HG02885 (cell line): ENCODE measurements around the gene WNT11.

Source experiments
- ATAC-seq: cut with Tn5 transposase; IDR thresholded peaks from one replicate; pipeline ENCODE4 v1.9.1; 2021; ENCODE audit warnings: mild to moderate bottlenecking; ENCODE audit not compliant: unreplicated experiment, poor library complexity

The WNT11 gene

DNA sequence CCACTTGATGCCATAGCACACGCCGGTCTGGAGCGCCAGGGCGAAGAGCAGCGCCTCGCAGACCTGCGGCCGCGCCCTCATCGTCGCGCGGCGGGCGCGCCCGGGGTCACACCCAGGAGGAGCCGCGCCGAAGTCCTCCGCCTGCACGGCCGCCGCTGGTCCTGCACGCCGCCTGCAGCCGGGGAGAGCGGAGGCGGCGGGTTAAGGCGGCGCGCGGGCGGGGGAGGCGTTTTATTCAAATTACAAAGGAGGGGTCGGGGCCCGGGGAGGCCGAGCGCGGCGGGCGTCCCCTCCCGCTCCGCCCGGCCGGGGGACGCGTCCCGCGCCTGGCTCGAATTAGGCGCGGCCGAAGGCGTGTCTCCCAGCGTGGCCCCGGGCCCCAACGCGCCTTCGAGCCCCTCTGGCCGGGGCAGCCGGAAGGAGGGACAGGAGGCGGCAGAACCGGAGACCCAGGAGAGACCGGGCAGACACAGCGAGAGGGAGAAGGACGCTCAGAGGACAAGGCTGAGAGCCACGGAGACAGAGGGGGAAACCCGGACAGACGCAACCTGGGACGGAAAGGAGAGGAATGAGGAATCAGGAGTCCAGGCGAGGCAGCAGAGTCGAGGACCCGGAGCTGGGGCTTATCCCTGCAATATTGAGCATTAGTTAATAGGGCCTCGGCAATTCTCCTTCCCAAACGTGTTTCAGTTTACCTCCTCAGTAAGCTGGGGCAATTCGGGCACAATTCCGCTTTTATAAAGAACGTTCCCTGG is at the start of gene WNT11:
Gene WNT11 (minus strand): TSS at position 176 of the 755 bp plus-strand sequence. CDS start 95 bp downstream, at position 81.
- no peak for ATAC-seq

DNA sequence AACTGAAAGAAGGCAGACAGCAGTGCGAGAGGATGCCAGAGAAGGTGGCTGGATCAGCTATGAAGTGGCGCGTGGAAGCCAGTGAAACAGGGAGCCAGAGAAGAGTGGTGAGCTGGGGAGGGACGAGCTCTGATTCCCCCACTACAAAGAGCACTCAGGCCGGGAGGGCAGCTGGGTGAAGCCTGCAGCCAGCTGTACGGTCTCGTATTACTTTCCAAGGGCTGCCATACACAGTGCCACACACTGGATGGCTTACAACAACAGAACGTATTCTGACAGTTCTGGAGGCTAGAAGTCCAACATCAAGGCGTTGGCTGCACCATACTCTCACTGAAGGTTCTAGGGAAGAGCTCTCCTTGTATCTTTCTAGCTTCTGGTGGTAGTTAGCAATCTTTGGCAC is 47.1 kb upstream of the WNT11 start:
- ATAC-seq, result no peak

DNA sequence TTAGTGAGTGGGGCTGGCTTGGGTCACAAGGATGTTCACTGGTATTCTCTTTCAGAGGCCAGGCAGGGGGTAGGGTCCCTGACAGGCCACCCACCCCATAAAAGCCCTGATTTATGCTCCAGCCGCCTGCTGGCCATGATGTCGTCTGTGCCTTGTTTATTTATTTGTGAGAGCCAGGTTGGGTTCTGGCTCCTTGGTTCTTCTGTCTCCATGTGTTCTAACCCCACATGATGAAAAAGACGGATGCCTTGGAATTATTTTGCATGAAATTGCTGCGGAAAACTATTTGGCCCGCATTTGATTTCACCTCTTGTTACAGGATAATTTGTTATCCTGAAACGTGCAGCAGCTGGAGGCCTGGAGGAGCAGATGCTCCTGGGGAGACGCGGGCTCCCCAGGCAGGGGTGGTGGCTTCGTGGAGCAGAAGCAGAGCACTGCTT is 46.3 kb upstream of the WNT11 start:
- no peak for ATAC-seq

DNA sequence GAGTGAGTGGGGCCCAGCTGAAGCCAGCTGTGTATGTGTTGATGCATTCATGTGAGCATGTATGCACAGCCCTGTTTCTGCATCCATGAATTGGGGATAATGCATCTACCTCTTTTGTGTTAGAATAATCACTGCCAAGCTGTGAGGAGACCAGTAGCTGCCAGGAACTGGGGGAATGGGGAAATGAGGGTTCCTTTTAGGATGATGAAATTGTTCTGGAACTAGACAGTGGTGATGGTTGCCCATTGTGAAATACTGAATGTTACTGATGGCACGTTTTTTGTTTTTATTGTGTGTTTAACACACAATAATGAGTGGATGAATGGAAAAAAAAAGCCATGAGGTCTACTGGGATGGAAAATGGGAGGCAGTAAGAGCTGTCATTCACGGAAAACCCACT is 45.3 kb upstream of the WNT11 start:
- no peak for ATAC-seq

DNA sequence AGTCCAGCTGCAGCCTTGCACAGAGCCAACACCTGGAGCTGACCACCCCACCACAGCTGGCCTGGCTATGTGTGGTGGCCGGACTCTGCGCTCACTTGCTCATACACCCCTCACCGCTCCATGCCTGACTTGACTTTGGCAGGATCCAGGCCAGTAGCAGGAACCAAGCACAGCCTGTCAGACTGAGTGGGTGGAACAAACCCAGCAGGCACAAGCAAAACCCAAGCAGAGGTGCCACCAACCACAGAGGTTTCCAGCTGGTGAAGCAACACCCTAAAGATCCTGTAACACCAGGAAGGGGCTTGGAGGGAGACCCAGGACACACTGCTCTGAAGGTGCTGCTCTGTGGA is 44.9 kb upstream of the WNT11 start:
- no peak for ATAC-seq

DNA sequence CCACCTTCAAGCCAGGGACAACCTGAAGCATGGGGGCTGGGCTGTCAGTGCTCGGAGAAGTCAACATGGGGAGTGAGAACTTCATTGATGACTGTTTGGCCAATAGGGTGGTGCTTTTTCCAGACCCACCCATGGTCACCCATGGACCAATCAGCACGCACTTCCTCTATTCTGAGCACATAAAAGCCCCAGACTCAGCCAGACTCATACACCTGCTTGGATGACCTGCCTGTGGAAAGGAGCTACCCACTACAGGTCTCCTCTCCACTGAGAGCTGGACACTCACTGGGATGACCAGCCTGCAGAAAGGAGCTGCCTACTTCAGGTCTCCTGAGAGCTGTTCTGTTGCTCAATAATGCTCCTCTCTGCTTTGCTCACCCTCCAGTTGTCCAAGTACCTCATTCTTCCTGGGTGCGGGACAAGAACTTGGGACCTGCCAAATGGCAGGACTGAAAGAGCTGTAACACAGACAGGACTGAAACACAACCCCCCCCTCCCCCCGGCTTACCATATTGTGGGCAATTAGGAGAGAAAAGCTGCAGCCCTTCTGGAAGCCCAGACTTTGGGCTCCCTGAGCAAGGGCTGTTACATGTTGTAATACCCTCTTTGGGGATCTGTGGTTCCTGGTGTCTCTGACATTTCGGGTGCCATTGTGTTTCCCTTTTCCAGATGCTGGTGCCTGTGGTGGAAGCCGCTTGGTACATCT is 44.4 kb upstream of the WNT11 start:
- ATAC-seq, result no peak

DNA sequence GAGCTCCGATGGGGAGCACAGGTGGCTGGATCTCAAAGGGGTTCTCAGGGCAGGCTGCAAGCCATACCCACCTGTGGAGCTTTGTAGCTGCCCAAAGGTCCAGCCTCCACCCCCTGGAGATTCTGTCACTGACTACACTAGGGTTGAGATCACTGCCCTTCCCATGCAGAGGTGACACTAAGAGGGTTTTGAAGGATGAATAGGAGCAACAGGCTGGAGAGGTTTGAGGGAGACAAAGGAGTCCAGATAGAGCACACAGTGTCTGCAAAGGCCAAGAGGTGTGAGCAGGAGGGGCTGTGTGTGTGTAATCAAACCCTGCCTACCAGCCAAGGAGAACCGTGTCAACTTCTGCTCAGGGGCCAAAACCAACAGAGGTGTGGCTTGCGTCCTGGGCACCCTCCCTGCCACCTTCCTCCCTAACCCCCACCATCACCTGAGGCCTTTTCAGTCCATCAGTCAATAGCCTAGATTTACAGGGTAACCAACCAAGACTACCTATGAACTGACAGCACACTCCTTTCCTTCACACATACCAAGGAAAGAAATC is 43.0 kb upstream of the WNT11 start:
- ATAC-seq, result no peak

DNA sequence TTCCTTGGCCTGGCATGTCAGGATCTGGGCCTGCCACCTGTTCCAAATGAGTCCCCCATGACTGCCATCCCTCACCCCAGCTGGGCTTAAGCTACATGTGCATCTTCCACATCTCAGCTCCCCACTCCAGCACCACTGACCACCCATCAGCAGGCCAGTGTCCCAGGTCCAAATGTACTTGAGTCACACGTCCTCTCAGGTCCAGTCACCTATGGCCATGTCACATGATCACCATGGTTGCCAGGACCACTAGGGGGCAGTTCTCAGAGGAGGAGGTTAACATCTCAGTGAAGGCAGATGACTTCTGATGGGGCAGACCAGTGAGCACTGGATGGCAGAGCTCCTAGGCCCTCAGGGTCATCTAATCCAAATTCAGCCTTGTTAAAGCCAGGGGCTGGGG is 41.9 kb upstream of the WNT11 start:
- ATAC-seq, result no peak

DNA sequence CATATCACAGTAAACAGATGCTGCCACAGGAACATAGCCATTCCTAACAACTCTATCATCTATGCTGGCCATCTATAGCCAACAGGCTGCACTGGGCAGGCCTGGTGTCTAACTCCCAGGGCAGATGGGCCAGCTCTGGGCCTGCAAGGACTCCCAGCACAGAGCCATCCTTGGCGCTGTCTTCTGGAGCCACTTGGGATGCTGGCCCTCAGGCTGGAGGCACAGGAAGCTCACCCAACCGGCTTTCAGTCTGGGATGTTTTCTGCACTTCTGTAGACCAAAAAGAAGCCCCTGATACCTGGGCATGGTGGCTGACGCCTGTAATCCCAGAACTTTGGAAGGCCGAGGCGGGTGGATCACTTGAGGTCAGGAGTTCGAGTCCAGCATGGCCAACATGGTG is 40.8 kb upstream of the WNT11 start:
- ATAC-seq, result no peak

DNA sequence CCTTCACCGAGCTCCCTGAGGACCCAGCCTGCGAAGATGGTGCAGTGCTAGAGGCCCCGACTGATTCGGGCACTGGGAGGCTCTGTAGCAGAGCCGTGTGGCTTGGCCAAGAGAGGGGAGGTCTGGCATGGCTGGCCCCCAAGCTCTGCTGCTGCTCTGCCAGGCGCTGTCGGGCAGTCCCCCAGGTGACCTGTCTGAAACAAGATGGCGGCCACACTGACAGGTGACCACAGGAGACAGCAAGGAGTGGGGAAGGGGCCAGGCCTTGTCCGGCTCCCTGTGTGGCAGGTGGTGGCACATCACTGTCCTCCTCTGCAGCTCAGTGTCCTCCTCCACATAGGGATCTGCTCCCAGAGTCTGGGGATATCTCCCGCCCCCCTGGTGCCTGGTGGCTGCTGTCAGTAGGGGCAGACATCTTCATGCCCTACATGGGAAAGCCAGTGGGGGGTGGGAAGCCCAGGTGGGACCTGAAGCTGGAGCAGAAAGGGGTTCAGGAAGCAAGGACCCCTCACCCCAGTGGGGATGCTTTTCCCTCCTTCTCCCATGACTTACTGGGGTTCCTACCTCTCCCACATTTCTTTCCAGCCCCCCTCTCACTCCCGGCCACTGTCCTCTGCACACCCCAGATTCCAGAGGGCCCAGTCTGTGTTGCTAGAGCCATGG is 40.1 kb upstream of the WNT11 start:
- no peak for ATAC-seq

DNA sequence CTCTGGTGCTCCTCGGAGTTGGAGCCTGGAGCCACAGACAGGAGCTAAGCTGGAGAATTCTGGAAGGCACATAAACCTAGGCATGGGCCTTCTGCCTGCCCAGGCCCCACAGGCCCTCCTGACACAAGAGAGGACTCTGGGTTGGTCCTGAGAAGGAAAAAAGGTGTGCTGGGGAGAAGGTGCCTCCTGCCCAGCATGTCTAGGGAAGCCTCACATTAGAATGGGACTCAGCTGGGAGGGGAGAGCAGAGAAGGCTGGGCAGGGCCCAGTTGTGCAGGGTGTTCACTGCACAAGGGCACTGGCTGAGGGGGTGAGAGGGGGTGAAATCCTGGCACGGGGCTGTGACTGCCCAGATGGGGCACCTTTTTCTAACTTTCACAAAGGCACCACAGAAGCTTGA is 39.4 kb upstream of the WNT11 start:
- no peak for ATAC-seq

DNA sequence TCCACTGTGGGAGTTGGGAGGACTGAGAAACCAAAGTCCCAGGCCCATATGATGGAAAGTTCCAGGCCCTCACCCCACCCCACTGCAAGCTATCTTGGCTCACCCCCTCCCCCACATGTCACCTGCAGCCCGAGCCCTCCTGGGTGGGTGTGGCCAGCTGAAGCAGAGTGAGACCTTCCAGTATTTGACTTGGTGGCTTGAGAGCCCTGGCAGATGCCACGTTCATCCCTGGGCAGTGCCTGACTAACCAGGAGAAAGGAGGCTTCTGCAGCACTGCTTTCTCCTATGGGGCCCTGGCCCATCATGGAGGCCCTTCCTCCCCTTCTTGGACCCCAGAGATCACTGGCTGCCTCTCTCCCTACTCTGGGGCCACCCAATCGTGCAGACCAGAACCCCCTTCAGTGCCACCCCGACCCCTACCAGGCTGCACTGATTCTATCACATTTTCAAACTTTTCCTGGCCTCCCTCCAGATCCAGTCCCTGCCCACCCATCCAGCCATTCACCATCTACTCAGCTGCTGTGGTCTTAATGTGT is 38.1 kb upstream of the WNT11 start:
- ATAC-seq, result no peak

DNA sequence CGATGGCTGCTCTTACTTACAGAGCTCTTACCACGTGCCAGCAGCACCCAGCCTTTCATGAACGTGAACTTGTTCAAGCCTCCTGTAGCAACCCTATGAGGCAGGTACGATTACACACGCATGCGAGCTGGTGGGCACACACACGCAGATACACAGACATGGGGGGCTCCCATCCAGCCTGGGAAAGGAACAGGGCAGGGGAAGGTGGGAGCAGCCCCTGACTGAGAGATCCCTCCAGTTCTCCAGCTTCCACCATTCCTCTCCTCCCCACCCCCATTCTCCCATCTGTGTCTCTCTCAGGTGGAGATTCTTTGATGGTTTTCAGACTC is 37.6 kb upstream of the WNT11 start:
- ATAC-seq, result no peak

DNA sequence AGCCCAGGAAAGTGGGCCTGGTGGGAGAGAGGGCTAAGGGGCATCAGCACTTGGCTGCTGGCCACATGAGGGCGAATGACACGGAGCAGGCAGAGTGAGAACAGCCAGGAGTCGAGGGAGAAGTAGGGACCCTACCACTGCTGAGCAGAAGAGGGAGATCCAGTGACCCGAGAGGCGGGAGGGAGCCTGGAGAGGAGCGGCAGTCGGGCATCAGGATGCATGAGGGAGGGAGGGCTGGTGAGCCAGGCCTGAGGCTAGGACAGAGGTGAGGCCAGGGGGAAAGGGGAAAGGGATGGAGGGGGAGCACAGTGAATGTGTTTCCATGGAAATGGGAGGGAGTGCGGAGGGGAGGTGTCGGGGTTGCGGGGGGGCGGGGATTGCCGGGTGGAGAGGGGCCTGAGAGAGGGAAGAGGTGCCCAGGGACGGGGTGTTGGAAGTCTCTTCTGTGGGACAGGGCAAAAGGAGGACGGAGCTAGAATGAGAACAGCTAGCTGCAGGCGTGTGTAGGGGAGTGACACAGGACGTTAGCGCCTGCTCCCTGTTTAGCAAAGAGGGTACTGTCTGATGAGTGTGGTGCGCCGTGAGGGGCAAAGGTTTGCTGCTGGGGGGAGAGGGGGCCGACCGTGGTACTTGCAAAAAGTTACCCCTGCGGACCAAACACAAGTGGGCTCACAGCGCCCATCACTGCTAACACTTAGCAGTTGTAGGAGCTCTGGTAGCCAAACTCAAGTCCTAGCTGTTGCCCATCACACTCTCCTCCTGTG is 37.1 kb upstream of the WNT11 start:
- no peak for ATAC-seq

DNA sequence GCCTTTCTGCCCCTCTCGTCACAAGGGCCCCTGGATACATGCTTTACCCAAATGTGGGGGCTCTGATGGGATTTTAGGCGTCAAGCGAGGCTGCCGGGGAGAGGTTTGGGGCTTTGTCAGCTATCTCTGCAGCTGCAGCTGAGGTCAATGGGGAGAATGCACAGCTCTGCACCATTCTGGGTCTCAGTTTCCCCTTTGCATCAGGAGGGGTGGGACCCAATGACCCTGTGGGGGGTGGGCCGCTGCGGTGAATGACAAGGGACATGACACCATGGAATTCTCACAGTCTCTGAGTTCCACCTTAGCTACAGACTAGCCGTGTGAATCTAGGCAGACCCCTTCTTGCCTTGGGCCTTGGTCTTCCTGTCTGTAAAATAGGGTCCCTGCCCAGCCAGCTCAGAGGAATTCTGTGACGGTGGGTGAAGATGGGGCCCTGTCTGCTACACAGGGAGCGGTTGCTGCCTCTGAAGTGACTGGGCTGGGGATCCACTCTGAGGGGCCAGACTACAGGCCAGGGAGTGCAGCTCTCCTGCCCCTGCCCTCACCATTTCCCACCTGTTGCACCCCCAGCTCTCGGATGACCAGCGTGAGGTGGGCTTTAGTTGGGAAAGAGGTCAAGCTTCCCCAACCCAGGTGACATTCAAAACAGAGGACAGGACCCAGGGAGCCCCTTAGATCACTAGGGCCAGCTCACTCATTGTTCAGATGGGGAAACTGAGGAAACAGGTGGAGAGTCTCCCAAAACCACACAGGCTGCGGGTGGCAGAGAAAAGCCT is 35.9 kb upstream of the WNT11 start:
- ATAC-seq, result no peak

DNA sequence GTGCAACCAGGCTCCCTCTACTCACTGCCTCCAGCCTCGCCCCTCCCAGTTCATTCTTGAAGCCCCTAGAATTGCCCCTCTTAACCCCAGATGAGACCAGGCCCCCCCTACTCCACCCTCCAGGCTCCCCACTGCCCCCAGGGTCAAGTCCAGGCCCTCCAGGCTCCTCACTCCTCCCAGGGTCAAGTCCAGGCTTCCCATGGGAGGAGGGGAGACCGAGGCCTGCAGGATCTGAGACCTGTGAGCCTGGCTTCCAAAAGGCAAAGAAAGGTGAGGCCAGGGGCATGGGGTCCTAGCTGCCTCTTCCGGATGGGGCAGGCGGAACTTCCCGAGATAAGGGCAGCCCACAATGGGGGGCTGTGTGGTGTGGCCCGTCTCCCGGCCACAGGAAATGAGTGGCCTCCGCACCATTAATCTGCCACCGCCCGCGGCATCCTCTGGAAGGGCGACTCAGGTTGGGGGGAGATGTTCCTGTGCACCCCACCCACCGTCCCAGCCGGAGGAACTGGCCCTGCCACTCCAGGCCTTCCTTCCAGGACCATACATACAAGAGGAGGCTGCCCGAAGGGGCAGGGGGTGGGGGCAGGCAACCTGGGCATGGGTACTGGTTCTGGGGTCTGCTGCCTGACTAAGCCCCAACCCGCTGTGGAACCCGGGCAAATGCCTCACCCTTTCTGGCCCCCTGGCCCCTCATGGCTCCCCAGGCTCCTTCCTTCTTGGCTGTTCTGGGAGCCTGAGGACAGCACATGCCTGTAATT is 35.1 kb upstream of the WNT11 start:
- ATAC-seq, result no peak

DNA sequence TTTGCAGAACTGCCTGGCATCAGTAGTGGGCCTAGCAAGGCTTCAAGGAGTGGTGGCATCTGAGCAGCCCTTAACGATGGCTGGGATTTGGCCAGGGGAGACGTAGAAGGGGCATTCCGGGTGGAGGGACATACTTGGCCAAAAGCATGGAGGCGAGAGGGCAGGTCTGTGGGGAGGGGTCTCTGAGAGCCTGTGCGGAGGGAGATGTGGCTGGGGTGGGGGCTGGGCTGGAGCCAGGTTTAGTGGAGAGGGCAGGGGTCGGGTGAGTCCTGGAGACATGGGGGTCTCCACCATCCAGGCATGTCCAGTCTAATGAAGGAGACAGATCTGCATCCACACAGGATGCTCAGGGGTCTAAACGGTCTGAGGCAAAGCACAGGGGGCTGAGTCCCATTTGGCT is 34.4 kb upstream of the WNT11 start:
- no peak for ATAC-seq

DNA sequence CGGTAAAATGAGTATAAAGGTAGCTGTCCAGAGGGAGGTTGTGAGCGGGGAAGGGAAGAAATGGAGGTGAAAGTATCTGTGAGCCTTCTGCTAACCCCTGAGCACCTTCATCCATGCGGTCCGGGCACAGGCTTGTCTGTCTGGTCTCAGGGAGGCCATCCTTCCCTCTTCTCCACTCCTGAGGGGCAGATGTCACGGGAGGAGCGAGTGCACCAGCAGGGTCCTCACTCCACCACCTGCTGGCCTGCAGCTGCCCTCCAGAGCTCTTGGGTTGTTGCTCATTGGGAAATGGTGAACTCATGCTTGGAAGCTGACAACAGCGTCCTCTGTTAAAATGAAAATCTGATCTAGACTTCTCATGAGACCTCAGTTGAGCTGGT is 33.8 kb upstream of the WNT11 start:
- no peak for ATAC-seq
